IPS DF 19.7 (cell line): ENCODE measurements around the gene TPD52L2.
A peak's percentile ranks its signal among the peaks of the same experiment; 100 is the strongest.

Source experiments
- DNase-seq: peaks from one replicate; pipeline ENCODE4 v3.0.0-alpha.2; 2013; ENCODE audit warnings: low read depth, low spot score

TPD52L2 gene

DNA sequence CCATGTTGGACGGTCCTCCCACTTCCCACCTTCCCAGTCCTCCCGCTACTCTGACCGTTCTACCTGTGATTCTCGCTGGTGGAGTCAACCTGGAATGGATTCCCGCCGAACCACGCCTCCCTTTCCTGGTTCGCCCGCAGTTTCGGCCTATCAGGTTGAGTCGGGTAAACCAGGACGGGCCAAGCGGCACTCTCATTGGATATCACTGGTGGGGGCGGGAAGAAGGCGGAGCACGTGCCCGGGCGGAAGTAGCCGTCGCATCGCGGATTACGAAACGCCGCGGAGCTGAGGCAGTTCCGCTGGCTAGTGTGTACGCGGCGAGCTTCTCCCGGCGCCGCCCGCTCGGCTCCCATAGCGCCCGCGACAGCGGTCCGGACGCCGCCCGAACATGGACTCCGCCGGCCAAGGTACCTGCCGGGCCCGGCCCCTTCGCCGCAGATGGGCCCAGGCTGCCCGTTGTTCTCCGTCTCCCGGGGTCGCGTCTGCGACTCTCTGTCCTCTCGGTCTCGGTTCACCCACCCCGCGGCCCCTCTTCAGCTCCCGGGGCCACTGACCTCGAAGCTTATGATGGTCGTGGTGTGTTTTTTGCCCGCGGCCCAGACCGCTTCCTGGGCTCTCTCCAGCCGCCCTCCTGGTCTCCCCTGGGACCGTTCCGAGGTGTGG lies at the start of gene TPD52L2:
TPD52L2 (plus strand) TSS at position 293 of the 663 bp plus-strand sequence; CDS start at position 389, 96 bp downstream.
- peak; percentile 99 for DNase-seq

DNA sequence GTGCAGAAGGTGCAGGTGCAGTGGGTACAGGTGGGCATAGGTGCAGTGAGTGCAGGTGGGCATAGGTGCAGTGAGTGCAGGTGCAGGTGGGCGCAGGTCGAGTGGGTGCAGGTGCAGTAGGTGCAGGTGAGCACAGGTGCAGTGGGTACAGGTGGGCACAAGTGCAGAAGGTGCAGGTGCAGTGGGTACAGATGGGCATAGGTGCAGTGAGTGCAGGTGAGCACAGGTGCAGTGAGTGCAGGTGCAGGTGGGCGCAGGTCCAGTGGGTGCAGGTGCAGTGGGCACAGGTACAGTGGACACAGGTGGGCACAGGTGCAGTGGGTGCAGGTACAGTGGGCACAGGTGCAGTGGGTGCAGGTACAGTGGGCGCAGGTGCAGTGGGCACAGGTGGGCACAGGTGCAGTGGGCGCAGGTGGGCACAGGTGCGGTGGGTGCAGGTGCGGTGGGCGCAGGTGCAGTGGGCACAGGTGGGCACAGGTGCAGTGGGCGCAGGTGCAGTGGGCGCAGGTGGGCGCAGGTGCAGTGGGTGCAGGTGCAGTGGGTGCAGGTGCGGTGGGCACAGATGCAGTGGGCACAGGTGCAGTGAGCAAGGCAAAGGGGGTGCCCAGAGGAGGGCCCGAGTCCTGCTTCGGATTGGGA lies 49.3 kb upstream of the TPD52L2 start:
- DNase-seq = no peak

GRCh38 chr20:63819224-63819921 lies 45.7 kb upstream of the TPD52L2 start:
- no peak for DNase-seq

DNA sequence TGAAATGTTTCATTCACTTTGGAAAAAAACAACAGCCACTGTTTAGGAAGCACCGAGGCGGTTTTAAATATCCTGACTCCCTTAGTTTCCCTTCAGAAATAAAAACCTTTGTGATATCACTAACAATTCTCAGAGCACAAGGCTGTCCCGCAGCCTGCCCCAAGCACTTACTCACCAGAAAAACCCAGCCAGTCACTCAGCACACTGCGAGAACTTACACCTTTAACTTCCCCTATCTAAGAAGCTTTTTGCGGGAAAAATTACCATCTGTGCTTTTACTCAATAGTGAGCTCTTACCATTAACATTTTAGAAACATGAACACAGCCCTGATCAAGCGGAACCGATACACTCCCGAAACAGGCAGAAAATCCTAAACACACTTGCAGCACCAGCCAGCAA lies 43.3 kb upstream of the TPD52L2 start:
- no peak for DNase-seq

- no peak for DNase-seq
Measured at GRCh38 chr20:63822276-63822696, 42.8 kb upstream of the TPD52L2 start.

DNA sequence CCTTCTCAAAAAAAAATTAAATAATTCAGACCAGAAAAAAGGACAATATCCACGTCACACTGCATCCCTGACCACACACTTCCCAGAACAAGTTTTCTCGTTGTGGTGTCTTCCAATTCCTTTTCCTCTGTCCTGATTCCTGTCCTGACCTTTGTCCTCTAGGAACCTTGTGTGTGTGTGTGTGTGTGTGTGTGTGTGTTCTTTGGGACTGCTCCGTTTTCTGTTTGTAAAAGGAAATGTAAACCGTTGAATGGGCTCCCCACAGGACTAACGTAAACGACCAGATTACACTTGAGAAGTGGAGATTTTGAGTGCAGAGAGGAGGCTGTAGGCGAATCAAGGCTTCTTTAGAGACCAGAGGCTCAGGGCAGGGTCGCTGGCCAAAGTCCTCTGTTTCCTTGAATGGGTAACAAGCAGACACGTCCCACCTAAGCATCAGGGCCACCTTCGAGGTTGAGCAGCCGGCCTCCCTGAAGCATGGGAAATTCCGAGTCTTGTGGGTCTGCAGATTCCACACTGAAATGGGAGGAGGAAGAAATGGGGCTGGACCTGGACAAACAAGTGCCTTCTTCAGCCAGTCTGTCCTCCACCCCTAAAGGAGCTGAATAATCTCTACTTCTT lies 41.3 kb upstream of the TPD52L2 start:
- no peak for DNase-seq

DNA sequence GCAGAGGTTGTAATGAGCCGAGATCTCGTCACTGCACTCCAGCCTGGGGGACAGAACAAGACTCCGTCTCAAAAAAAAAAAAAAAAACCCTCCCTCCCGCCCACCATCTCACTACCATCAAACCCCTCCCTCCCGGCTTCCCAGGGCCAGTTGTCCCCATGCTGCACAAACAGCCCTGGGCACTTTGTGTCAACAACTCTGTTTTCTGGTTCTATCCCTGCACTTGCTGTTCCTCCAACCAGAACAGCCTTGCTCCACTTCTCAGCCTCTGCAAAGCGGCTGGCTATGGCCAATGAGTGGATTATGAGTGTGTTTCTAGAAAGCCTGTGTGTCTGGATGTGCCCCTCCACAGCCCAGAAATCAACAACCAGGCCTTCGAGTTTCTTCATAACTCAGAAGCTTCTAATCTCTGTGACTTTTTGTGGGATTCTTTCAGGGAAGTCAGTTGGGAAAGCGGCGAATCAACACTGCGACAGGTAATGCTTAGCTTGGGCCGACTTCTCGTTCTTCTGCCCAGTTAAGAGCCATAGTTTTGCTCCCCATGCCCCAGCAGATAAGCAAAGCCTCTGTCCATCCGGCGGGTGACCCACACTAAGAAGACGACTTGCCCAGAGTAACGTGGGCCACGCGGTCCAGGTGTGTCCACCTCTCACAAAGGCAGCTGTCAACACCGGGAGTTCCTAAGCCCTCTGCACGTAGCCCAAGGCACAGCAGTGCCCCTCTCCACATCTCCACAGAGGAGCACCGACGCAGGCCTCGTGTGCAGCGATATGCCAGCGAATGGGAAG lies 39.5 kb upstream of the TPD52L2 start:
- DNase-seq = no peak

GRCh38 chr20:63826753-63827152 lies 38.3 kb upstream of the TPD52L2 start:
- DNase-seq = no peak

DNA sequence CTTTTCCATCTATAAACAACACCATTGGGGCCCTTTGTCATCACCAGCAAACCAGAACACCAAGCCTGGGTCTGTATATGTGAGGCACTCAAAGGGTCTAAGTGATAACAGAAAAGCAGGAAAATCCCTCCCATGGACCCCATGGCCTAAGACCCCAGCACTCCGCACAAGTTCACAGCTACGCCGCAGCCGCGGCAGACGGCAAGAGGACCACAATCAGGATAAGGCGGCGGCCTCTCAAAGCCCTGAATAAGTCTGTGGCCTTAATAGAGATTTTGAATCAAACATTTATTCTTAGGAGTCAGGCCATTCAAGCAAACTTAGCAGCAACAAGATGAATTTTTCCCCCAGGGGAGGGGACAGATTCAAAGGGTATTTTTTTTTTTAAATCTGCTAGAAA lies 36.9 kb upstream of the TPD52L2 start:
- DNase-seq = no peak

GRCh38 chr20:63828545-63828944 lies 36.5 kb upstream of the TPD52L2 start:
- DNase-seq = no peak

- DNase-seq = no peak
Measured at GRCh38 chr20:63828951-63829350, 36.1 kb upstream of the TPD52L2 start.

- no peak for DNase-seq
Measured at GRCh38 chr20:63829603-63829944, 35.5 kb upstream of the TPD52L2 start.

DNA sequence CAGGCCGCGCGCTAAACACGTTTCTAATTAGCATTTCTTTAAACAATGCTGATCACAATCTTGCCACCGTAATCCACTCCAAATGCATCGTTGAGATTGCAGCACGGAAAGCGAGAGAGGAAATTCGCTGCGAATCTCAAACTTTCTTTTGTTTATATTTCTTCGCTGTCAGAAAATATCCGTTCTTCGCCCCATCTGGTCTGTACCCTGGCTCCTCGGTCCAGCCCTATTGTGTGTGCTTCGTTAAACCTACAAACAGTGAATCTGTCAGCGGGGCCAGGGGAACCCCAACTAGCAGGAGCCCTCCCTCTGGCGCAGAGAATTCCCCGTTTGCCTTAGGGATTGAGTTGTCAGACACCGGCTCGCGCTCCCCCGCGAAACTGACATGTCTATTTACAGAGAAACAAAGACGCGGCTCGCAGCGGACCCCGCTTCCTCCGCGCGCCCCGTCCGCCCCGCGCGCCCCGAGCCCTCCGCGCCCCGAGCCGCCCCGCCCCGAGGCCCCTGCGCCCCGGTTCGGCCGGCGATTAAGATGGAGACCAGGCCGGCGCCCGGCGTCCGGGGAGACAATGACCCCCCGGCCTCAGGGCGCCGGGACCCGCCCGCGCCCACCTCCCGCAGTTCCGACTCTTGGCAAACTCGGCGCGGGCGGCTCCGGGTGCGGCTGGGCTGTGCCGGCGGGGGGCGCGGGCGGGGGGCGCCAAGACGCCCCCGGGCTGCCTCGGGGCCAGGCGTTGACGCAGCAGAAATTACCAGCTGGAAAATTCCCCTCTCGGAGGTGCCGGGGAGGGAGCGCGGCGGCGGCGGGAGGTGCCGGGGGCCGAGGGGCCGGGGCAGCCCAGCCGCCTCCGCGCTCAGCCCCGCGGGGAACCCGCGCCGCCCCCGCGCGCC lies 34.9 kb upstream of the TPD52L2 start:
- no peak for DNase-seq

GRCh38 chr20:63830841-63831588 lies 34.1 kb upstream of the TPD52L2 start, which contains the start of gene ZBTB46:
ZBTB46 (minus strand) TSS chr20:63831264; CDS start chr20:63790757, 40,507 bp downstream.
- DNase-seq = no peak

DNA sequence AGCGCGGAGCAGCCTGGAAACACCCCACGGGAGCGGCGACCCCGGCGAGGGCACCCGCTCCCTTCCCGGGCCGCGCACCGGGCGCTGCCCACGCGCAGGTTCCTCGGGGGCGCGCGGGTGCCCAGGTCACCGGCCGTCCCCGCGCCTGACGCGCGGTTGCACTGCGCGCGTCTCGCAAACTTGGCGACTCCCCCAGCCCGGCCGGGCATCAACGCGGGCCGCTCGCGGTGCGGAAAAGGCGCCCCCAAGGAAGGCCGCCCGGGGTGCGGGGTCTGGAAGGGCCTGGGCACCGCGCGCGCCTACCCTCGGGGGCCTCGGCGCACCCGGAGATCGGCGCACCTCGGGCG lies 33.5 kb upstream of the TPD52L2 start:
- DNase-seq = no peak

- DNase-seq = no peak
Measured at GRCh38 chr20:63831993-63832686, 32.9 kb upstream of the TPD52L2 start.

- no peak for DNase-seq
Measured at GRCh38 chr20:63833776-63834490, 31.1 kb upstream of the TPD52L2 start.

- no peak for DNase-seq
Measured at GRCh38 chr20:63834491-63834880, 30.6 kb upstream of the TPD52L2 start.
